ENCODE results near the gene CALCOCO1.

Gene CALCOCO1

DNA sequence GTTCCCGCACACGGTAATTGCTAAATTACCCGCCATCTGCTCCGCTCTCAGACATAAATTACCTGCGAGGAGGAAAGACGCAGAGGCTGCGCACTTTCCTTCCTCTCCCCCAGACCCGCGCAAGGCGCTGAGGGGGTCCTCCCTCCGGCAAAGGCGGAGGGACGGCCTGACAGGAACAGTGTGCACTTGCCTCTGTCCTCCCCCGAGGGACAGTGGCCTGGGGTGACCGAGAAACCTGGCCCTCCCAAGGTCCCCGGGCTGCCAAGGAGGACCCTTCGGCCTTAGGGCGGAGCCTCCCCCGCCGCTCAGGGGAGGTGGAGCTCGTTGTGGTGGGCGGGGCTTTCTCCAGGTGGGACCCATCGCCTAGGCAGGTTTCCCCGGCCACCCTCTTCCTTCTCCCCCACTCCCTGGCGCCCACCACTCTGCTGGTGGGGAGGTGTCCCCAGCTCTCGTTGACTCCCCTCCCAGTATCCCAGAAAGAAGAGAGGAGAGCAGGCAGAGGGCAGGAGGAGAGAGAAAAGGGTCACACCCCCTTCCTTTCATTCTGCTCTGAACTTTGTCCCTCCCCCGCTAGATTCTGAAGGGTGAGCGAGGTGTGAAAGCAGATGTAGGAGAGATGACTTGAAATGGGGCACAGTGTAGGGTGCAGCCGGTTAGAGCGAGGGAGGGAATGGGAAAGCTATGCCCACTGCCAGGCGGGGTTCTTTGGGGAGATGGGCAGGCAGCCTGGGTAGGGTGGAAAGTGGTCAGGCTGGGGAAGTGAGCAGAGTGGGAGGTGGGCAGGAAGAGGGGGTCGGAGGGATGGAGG lies 11.4 kb upstream of the CALCOCO1 start:
- DNase-seq (ENCODE audit: low spot score): no peak
- TF ChIP-seq, protein P1, sequence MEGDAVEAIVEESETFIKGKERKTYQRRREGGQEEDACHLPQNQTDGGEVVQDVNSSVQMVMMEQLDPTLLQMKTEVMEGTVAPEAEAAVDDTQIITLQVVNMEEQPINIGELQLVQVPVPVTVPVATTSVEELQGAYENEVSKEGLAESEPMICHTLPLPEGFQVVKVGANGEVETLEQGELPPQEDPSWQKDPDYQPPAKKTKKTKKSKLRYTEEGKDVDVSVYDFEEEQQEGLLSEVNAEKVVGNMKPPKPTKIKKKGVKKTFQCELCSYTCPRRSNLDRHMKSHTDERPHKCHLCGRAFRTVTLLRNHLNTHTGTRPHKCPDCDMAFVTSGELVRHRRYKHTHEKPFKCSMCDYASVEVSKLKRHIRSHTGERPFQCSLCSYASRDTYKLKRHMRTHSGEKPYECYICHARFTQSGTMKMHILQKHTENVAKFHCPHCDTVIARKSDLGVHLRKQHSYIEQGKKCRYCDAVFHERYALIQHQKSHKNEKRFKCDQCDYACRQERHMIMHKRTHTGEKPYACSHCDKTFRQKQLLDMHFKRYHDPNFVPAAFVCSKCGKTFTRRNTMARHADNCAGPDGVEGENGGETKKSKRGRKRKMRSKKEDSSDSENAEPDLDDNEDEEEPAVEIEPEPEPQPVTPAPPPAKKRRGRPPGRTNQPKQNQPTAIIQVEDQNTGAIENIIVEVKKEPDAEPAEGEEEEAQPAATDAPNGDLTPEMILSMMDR (IDR thresholded peaks at IDR 0.05; ENCODE audit: extremely low read depth, missing control alignments): no peak

DNA sequence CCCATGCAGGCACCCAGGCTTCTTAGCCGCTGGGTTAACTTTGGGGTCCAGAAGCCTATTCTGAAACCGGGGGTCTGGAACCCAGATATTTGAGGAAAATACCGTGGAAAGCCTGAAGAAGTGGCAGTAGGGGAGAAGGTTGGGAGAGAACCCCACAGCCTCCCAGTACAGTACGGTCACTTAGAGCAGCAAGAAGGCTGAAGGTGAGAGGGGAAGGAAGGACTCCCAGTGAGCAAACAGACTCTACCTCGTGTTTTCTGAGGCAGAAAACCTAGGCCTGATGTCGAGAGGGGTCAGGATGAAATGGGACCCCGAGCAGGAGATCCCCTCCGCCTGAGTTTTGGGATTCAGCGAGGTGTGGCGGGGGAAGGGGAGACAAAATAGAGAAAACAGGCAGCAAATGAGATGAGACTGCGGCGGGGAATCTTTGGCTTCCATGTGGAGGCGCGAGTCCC lies 10.7 kb upstream of the CALCOCO1 start:
- no peak for DNase-seq (ENCODE audit: low spot score)
- TF ChIP-seq, protein P1 (IDR thresholded peaks at IDR 0.05; ENCODE audit: extremely low read depth, missing control alignments): no peak

DNA sequence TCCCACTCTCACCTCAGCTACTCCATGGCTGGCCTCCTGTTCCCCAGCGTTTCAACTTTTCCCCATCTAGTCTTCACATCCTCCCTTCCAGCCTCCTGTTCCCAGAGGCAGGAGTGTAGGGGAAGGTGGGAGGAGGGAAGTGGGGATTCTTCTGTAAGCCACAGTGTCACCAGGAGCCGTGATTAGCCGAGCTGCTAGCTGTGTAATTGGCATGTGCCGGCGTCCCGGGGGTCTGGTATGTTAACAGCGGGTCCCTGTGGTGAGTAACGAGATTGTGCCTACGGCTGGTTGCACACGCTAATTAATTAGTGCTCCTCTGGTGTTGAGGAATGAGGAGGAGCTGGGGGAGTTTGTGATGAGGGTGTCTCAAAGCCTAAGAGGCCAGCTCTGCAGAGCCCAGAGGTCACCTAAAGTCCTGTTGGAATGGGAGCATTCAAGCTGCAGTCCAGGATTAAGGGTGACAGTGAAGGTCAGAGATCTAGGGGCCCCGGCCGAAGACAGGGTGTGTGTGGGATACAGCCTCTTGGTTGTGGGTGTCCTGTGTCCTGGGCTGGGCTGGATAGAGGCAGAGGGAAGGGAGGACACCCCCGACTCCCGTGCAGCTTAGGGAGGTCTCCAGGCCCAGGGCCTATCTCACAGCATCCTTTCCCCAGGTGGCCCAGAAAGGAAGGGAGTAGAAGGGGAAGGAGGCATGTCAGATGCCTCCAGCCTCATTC lies 10.0 kb upstream of the CALCOCO1 start:
- DNase-seq (ENCODE audit: low spot score): no peak
- TF ChIP-seq, protein P1 (IDR thresholded peaks at IDR 0.05; ENCODE audit: extremely low read depth, missing control alignments): no peak

DNA sequence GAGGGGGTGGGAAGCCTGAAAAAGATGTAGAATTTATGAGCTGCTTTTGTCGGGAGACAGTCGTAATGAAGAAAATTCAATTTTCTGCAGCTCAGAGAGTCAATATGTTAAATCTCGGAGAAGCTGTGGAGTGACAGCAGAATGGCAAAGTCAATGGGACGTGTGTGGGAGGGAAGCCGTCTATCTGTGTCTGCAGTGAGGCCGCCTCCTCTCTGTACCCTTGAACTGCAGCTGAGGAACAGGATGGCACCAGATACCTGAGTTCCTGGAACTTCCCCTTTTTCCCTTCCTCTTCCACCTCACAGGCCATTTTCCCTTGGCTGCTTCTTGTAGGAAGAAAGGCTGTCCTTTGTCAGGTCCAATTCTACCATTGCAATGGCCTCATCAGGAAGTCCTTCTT lies 9.3 kb upstream of the CALCOCO1 start:
- DNase-seq (ENCODE audit: low spot score): no peak
- TF ChIP-seq, protein P1 (IDR thresholded peaks at IDR 0.05; ENCODE audit: extremely low read depth, missing control alignments): no peak

DNA sequence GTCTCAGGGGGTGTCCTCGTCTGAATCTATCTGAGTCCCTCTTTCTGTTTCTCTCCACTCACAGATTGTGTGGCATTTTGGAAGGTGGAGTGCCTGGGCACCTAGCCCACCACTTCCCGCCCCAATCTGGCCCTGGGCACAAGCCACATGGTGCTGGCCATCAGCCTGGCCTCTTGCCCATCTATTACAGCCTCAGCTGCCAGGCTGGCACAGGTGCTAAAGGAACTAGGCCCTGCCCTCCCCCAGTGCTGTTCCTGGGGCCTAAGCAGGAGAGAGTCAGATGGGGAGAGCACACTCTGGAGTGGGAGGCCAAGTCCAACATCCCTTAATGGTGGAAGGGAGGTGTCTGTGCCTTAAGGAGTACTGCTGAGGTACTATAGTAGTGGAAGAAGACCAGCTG lies 8.3 kb upstream of the CALCOCO1 start:
- TF ChIP-seq, protein P1 (IDR thresholded peaks at IDR 0.05; ENCODE audit: extremely low read depth, missing control alignments): no peak
- DNase-seq (ENCODE audit: low spot score): no peak

DNA sequence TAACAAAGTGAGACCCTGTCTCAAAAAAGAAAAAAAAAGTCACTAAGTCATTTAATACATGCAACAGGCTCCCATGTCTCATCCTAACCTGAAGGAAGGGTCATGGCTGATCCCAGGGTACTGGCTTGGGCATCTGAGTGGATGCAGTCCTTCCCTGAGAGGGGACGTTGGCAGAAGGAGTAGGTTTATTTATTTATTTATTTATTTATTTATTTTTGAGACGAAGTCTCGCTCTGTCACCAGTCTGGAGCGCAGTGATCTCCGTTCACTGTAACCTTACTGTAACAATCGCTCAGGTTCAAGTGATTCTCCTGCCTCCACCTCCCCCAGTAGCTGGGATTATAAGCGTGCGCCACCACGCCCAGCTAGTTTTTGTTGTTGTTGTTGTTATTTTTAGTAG lies 7.2 kb upstream of the CALCOCO1 start:
- no peak for DNase-seq (ENCODE audit: low spot score)
- TF ChIP-seq, protein P1 (IDR thresholded peaks at IDR 0.05; ENCODE audit: extremely low read depth, missing control alignments): no peak

DNA sequence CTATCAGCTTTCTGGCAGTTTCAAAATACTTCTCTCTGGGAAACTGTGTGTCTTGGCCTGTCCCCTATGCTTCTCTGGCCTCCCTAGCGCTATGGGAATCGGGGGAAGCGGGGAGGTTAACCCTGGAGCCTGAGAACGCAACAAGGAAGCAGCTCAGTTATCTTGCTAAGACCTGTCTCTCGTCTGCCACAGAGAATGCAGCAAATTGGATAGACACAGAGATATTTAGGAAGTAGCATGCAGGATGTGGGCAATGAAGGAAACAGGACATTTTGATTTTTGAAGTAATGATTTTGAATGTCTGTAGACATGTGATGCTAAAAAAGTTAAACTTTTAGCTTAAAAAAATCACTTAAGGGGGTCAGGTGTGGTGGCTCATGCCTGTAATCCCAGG lies 6.6 kb upstream of the CALCOCO1 start:
- no peak for DNase-seq (ENCODE audit: low spot score)
- TF ChIP-seq, protein P1 (IDR thresholded peaks at IDR 0.05; ENCODE audit: extremely low read depth, missing control alignments): no peak
